GM19239 (cell line): Measurements from ENCODE around the gene ANKFY1.

ENCODE experiments used
- DNase-seq: peaks from one replicate; pipeline ENCODE4 v3.0.0; 2011; ENCODE audit warnings: low spot score; ENCODE audit not compliant: insufficient read length
- FAIRE-seq: peaks from 2 replicates; lab custom pipeline; 2011; peaks lifted over from hg19 to GRCh38; lab: Jason Lieb, UNC

Gene ANKFY1

GRCh38 chr17:4188076-4188475 is 75.7 kb downstream of the ANKFY1 start:
- no peak for DNase-seq
- FAIRE-seq = no peak

DNA sequence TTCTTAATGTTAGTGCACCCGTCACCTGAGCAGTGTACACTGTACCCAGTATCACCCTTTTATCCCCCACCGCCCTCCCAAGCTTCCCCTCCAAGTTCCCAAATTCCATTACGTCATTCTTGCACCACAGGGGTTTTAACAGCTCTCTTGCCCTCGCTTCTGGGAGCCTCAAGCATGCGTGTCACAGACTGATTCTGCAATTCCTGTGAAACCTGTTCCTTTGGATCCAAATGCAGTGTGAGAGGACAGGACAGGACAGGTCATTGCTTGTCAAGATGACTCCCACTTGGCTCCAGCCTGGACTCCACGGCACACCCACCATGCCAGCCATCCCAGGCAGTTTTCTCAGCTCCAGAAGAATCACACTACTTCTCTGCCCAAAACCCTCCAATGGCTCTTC is 76.7 kb downstream of the ANKFY1 start:
- DNase-seq = no peak
- no peak for FAIRE-seq

DNA sequence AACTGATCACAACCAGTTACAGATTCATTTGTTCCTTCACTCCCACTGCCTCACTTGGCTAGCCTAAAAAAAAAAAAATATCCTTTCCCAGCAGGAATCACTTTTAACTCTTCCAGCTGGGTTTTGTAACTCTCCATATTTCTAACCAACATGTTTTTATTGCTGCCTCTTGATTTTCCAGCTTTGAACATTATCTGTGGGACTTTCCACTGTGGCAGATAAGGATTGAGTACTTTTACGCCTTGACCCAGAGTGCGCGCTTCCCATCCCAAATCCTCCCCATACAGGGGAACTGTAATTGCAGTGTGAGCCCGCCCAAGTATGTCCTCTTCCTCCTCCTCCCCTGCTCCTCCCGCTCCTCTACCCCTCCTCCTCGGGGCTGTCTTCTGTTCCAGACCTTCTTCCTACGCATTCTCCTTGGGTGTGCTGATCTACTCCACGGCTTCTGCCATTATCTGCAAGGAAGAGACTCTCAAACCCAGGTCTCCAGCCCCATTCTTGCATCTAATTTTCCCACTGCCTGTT is 77.4 kb downstream of the ANKFY1 start:
- FAIRE-seq (no peak), DNase-seq (no peak)

GRCh38 chr17:4185656-4186055 is 78.1 kb downstream of the ANKFY1 start:
- DNase-seq = no peak
- FAIRE-seq = no peak

DNA sequence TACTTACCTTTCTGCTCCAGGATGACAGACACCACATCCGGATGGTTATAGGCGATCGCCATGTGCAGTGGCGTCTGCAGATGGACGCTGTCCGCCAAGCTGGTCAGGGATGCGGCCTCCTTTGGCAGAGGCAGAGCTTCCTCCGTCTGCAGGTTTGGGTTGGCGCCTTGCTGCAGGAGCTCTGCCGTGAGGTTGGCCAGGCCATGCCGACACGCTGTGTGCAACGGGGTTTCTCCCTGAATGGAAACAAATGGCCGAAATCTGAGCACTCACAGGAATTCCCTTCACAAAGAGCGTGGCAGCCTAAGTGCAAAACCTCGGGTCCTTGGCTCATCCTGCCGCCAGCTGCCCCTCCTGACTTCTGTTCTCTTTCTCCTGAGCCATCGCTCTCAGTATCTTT is 79.0 kb downstream of the ANKFY1 start:
- no peak for FAIRE-seq

DNA sequence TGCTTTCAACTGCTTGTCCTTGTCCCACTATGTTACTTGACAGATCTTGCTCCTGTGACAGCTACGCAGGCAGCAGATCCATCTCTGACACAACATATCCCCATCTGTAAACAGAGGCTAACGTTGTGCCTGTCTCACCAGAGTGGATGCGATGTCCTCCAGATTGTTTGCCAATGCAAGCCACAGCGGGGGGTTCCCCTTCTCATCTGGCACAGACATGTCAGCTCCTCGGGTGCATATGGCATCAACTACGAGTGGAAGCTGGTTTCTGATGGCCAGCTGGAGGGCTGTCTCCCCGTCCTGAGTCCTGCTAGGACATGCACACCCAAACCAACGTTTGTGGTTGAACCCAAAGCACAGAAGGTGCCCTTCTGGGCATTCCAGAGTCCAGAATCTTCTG is 81.7 kb downstream of the ANKFY1 start:
- DNase-seq = no peak
- no peak for FAIRE-seq

More for the DNA sequence above, 79.0 kb downstream of the ANKFY1 start:
- DNase-seq = no peak

DNA sequence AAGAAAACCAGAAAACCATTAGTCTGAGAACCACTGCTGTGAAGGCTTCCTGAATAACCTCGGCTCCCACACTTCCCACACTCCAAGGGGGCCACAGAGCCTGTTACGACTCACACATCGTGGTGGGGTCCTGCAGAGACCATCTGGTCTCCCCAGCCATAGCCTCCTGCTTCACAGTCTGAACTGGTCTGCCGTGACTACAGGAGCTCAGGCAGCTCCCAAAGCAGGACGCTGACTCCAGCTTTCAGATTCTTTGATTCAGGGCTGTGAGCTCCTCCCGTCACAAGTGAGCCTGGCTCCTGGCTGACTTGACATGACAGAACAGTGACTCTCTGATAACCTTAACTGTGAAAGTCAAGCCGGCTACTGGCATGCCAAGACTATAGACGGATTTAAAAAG is 83.0 kb downstream of the ANKFY1 start:
- DNase-seq (no peak), FAIRE-seq (no peak)

DNA sequence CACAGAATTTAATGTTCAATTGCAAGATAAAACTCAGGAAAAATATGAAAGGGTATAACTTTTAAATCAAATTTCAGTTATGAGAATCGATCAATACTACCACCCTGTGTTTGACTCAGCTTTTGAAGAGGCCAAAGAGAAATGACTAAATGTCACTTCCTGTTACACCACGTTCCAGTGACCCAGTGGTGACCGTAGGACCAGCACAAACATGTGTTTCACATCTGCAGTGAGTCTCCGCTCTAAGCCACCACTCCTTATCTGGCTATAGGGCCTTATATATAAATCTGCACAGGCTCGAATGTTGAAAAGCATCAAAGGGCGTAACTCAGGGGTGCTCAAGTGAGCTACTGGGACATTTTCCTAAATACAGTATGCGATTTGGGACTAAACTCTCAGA is 84.7 kb downstream of the ANKFY1 start:
- FAIRE-seq (no peak), DNase-seq (no peak)

GRCh38 chr17:4178651-4179050 is 85.1 kb downstream of the ANKFY1 start:
- DNase-seq (no peak), FAIRE-seq (no peak)

GRCh38 chr17:4177806-4178205 is 86.0 kb downstream of the ANKFY1 start:
- FAIRE-seq (no peak), DNase-seq (no peak)

DNA sequence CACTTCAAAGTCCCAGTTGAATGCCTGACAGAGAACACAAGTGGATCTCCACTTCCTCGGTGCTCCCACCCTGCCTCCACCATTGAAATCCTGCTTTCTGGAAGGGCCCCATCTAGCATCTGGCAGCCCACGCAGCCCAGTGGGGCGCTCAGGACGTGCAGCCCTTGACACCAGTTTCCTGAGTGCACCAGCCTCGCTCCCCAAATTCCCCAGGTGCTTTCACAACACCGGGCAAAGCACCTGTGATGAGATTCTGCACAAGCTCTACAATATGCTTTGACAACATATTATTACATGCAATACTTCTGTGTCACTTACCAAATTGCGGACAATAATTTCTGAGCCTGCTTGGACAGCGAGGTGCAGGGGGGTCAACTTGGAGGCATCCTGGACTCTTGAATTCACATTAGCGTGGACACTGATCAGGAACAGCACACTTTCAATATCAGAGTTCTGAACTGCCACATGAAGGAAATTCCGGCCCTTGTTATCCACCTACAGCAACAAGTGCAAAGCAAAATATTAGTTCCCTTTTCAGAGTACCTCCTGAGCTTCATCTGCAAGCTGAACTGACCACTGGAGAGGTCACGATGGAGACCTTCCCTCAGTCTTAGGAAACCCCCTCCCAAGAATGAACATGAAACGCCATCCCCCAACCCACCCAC is 86.8 kb downstream of the ANKFY1 start:
- FAIRE-seq (no peak), DNase-seq (no peak)

GRCh38 chr17:4175921-4176807 is 87.6 kb downstream of the ANKFY1 start:
- FAIRE-seq (no peak), DNase-seq (no peak)

DNA sequence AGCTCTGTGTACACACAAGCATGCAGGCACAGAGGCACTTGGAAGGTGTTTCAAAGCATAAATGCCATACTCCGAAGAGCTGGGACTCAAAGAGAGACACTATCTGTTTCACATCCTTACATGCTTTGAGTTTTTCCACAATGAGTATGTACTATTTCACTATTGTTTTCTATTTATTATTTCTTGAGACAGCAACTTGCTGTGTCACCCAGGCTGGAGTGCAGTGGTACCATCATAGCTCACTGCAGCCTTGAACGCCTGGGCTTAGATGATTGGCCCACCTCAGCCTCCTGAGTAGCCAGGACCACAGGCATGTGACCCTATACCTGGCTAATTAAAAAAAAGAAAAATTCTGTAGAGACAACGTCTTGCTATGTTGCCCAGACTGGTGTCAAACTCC is 89.2 kb downstream of the ANKFY1 start:
- DNase-seq (no peak), FAIRE-seq (no peak)

DNA sequence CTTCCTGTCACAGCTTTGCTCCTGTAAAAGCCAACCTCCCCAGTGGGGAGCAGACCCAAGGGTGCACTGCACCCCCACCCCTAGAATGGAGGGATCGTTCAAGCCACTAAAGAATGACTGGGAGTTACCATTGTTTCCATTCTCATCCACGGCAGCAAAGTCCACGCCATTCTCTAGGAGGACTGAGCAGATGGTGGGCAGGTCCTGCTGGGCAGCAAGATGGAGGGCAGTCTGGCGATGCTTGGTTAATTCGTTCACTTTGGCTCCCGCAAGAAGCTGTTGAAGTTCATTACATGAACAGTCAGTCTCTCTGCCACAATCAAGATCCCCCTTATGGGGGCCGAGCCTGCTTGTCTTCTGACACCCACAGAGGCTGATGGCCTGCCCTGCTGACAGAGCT is 90.0 kb downstream of the ANKFY1 start:
- DNase-seq (no peak), FAIRE-seq (no peak)

DNA sequence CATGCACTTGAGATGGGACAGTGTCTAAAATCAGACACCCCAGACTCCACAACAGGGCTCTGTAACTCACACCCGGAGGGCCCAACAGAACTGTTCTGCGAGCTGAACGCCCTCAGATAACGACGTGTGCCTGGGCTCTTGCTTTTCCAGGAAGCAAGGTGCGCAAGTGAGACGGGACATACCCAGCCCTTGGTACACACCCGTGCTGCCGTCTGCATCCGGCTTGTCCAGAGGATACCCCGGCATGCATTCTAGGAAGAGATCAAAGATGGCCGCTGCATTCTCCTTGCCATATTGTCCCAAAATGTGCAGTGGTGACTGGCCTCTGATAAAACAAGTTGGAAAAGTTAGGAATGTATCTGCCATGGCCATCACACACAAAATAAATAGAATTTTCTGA is 91.4 kb downstream of the ANKFY1 start:
- no peak for FAIRE-seq
- DNase-seq = no peak

- DNase-seq (no peak), FAIRE-seq (no peak)
Observed at GRCh38 chr17:4170639-4171280, 93.0 kb downstream of the ANKFY1 start.

DNA sequence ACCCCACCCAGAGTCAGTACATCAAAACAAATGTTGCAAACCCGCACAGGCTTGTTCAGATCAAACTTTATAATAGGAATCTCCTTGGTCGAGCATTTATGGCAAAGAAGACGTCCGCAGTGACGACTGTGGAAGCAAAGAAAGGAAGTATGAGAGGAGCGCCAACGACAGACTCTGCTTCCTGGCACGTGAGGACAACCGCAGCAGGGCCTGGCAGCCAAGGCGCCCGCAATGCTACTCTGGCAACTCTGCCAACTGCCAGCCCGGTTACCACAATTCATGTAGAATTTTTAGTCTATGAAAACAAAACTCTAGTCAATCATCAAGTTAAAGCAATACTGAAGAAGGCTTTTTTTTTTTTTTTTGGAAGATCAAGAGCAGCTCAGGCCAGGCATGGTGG is 96.0 kb downstream of the ANKFY1 start:
- FAIRE-seq = no peak
- no peak for DNase-seq

GRCh38 chr17:4166419-4166818 is 97.4 kb downstream of the ANKFY1 start:
- FAIRE-seq (no peak), DNase-seq (no peak)

GRCh38 chr17:4165301-4166010 is 98.3 kb downstream of the ANKFY1 start:
- no peak for DNase-seq
- no peak for FAIRE-seq

- FAIRE-seq (no peak), DNase-seq (no peak)
Observed at GRCh38 chr17:4163951-4164350, 99.8 kb downstream of the ANKFY1 start.
